Subcutaneous adipose tissue (tissue), 4 donors: Measurements from ENCODE around the gene ABCG1. TPM values are rescaled to one million over a fixed set of nuclear protein-coding genes. Genes with fewer than 3 reads are reported as not detected.

Experiments used
- CTCF ChIP-seq: fragments of 450-650 bp; IDR thresholded peaks from one replicate; pipeline ENCODE4 v1.5.1; 2016; ENCODE audit warnings: low read depth, mild to moderate bottlenecking, control low read depth, antibody characterized with exemption, moderate library complexity
- total RNA-seq, 4 donors: library from RNA; depleted of rRNA; stranded (reverse); fragments of >200 nt; gene quantifications; one replicate each; pipeline ENCODE4 v1.1.0, GENCODE V29; 2016

Gene ABCG1
- total RNA-seq, 4 donors from 2014 or later, result 8.6 to 34.7 (median 15.8) TPM

GRCh38 chr21:42319851-42320572 lies 101.1 kb downstream of the ABCG1 start:
- TF ChIP-seq CTCF, result no peak

GRCh38 chr21:42320791-42321190 lies 101.9 kb downstream of the ABCG1 start:
- no peak for TF ChIP-seq CTCF

GRCh38 chr21:42321231-42321630 lies 102.3 kb downstream of the ABCG1 start:
- no peak for TF ChIP-seq CTCF

GRCh38 chr21:42321845-42322244 lies 102.9 kb downstream of the ABCG1 start:
- TF ChIP-seq CTCF, result no peak

GRCh38 chr21:42324896-42325295 lies 106.0 kb downstream of the ABCG1 start:
- TF ChIP-seq CTCF, result no peak

GRCh38 chr21:42330380-42331371 lies 111.7 kb downstream of the ABCG1 start:
- TF ChIP-seq CTCF, result no peak

- TF ChIP-seq CTCF, result no peak
These were observed 112.7 kb downstream of the ABCG1 start for GRCh38 chr21:42331660-42332059.
